ENCODE measurements around the gene CNTD1. TPM values are rescaled to one million over a fixed set of nuclear protein-coding genes. Genes with fewer than 3 reads are reported as not detected.
A peak's percentile ranks its signal among the peaks of the same experiment; 100 is the strongest.
"Not testable (repeated sequence)": the region's sequence is repeated elsewhere in the genome, so short reads cannot be mapped to it uniquely, and the experiment has no call there.

CNTD1 gene
- total RNA-seq: 0.05 TPM in 1 of 2 replicates, not detected in the other

GRCh38 chr17:42798383-42799380, at the start of gene CNTD1, which contains the start of gene COA3:
Gene CNTD1 (plus strand): TSS chr17:42798861. CDS start chr17:42799068, 207 bp downstream.
Gene COA3 (minus strand): TSS chr17:42798704. CDS start chr17:42798681, 23 bp downstream.
- peak; percentile 55 for DNase-seq (ENCODE audit: low read depth)

DNA sequence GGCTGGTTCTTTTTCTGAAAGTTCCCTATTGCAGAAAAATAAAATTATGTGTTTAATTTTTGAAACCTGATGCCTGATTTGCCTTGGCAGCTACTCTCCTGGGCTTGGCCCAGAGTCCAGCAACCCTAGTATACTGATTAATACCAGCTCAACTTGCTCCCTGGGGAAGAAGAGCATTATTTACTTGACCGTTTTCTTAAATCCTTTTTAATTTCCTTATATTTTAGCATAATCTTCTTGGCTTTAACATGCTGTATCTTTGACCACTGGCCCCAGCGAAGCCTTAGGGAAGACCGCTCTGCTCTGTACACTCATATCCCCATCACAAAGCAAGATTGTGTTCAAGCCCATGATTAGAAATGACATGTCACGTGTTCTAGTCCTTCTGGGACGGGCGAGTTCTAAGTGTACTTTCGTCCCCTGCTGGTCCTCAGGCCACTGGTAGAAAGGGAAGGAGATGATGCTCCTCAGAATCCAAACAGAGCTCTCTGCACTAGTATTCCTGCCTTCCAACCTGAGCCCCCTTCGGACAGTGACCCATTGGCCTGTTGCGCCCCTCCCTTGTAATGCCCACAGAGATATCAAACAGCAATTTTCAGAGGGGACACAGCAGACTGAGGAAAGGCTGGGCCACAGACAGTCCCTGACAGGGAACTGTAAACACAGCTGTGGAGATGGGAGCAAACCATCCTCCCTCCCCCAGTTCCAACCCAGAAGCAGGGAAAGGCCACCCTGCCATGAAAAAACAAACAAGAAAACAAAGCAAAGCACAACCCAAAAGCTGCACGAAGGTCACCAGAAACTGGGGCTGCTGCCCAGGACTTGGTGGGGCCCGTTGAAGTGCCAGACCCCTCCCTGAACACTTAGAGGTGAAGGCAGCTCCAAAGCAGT, 49.5 kb upstream of the CNTD1 start:
- no peak for DNase-seq (ENCODE audit: low read depth)

DNA sequence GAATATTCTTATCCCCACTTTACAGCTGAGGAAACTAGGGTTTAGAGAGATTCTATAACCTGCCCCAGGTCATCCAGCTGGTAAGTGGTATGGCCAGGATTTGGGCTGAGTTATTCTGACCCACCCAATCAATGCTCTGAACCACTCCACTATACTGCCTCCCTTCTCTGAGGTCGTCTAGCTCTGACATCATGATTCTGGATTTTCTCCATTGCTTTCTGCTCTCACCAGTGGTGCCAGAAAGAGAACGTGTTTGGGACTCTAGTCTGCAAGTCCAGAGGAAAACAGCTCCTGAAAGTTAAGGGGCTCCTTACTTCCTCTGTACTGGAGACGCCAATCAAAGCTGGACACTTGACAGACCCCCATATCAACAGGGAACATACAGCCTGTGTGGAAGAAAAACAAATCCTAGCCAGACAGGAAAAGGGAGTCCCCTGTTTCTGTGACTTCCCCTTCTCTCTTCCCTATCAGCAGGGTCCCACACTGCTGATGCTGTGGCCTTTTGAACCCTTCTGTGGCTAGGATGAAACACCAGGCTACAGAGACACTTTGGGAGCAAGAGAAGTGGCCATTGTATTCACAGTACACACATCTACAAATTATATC, 47.8 kb upstream of the CNTD1 start:
- DNase-seq (ENCODE audit: low read depth): no peak

- no peak for DNase-seq (ENCODE audit: low read depth)
These were observed 47.0 kb upstream of the CNTD1 start for GRCh38 chr17:42751628-42752027.

DNA sequence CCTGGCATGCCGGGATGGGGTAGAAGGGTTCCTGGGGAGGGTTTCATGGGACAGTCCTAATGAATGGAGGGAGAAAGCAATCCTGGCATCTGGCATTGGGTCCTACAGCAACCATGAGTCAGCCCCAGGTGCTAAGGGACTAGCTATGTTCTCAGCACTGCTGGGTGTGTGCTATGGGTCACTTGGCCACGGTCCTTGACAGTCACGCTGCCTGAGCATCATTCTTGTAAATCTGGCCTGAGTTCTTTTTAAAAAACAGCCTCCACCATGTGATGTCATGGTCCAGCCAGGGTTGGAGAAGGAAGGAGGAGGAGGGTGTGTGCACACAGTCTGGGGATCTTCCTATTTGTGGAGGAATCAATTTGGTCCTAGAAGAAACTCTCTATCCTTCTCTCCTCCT, 43.9 kb upstream of the CNTD1 start:
- peak; percentile 92 for DNase-seq (ENCODE audit: low read depth)

DNA sequence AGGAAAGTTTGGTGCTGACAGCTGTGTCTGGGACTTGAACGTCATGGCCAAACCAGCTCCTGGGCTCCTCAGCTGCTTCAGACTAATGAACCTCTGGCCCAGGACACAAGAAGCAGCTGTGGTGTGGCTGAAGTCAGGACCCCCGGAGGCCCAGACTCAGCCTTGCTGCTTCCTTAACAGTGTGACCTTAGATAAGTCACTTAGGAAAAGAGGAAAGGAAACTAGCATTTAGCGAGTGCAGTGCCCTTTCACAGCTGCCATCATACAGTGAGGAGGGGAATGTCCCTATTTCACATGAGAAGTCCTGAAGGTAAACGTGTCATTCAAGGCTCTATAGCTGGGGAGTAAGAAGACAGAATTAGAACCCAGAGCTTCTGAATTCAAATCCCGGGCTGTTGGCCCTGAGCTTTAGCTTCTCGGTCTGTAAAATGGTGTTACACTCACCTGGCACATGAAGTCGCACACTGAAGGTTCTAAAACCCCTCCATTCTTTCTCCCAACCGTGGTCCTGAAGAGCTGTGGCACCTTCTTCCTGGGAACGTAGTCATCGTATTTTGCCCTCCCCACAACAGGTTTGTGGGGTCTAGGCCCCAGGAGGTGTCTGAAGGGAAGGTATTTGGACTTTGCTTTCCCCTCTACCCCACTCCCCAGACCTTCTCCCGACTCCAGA, 38.5 kb upstream of the CNTD1 start:
- DNase-seq (ENCODE audit: low read depth): no peak

GRCh38 chr17:42760652-42761581, 37.7 kb upstream of the CNTD1 start, which contains the start of gene RAMP2:
Gene RAMP2 (plus strand): TSS chr17:42761227. CDS start chr17:42761262, 35 bp downstream.
- DNase-seq (ENCODE audit: low read depth): no peak

GRCh38 chr17:42761638-42762037, 37.0 kb upstream of the CNTD1 start:
- DNase-seq (ENCODE audit: low read depth): no peak

DNA sequence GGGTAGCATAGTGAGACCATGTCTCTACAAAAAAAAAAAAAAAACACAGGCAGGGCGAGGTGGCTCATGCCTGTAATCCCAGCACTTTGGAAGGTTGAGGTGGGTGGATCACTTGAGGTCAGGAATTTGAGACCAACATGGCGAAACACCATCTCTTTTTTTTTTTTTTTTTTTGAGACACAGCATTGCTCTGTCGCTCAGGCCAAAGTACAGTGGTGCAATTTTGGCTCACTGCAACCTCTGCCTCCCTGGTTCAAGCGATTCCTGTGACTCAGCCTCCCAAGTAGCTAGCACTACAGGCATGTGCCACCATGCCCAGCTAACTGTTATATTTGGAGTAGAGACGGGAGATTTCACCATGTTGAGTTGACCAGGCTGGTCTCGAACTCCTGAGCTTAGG, 32.5 kb upstream of the CNTD1 start:
- peak; percentile 32 for DNase-seq (ENCODE audit: low read depth)

GRCh38 chr17:42767512-42767911, 31.1 kb upstream of the CNTD1 start:
- DNase-seq (ENCODE audit: low read depth): no peak

DNA sequence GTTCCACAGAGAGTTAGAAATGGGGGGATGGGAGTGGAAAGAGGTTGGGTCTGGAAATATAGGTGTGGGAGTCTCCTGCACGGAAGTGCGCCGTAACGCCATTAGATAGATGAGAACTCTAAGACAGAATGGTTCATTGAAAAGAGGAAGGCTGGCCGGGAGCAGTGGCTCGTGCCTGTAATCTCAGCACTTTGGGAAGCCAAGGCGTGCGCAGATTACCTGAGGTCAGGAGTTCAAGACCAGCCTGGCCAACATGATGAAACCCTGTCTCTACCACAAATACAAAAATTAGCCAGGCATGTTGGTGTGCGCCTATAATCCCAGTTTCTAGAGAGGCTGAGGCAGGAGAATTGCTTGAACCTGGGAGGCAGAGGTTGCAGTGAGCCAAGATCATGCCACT, 30.7 kb upstream of the CNTD1 start:
- not testable (repeated sequence) for DNase-seq (ENCODE audit: low read depth)

- not testable (repeated sequence) for DNase-seq (ENCODE audit: low read depth)
These were observed 28.7 kb upstream of the CNTD1 start for GRCh38 chr17:42769964-42770363.

- DNase-seq (ENCODE audit: low read depth): no peak
These were observed 25.7 kb upstream of the CNTD1 start for GRCh38 chr17:42772945-42773289.

DNA sequence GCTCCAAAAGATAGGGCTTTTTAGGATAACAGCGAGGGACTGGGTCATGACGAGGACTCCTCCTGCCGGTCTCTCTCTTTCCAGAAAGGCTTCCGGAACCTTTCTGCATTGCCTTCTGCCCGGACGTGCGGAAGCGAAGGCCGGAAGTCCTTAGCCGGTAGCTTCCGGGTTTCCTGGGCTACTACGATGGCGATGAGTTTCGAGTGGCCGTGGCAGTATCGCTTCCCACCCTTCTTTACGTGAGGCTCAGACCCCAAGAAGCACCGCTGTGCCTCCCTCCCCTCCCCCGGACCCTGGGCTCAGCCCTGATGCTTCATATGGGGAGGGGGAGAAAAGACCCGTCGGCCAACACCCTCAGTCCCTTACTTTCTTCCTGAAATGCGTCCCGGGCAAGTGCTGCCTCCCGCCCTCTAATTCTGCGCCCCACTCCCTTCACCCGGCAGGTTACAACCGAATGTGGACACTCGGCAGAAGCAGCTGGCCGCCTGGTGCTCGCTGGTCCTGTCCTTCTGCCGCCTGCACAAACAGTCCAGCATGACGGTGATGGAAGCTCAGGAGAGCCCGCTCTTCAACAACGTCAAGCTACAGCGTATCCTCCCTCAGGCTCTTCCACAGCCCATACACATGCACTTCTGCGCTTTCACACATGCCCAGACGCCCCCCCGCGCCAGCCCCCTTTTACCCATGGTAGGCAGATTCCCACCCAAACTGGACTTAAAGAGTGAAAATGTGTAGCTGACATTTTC, 25.2 kb upstream of the CNTD1 start, which contains the start of gene VPS25:
TSS of gene VPS25 (plus strand) at position 160 of the 746 bp plus-strand sequence. CDS start at position 187, 27 bp downstream.
- peak; percentile 71 for DNase-seq (ENCODE audit: low read depth)

GRCh38 chr17:42774066-42774745, 24.5 kb upstream of the CNTD1 start:
- DNase-seq (ENCODE audit: low read depth): peak; percentile 79

GRCh38 chr17:42775534-42776098, 23.0 kb upstream of the CNTD1 start:
- peak; percentile 45 for DNase-seq (ENCODE audit: low read depth)

DNA sequence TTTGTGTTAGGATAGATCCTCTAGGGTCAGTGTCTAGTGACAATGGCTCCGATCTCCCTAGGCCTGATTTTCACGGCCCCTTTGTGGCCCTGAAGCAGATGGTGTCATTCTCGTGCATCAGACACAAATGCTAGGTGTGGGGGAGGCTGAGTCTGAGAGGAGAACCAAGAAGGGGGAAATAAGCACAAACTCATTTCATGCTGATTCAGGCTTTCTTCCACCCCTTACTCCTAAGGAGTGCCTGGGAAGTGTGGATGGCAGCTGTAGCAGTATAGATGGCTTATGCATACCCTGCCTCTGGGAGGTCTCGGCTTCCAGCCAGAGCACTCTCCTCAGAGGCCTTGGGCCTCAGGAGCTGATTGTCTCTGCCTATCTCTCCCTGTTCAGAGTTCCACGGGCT, 20.1 kb upstream of the CNTD1 start:
- DNase-seq (ENCODE audit: low read depth): no peak

DNA sequence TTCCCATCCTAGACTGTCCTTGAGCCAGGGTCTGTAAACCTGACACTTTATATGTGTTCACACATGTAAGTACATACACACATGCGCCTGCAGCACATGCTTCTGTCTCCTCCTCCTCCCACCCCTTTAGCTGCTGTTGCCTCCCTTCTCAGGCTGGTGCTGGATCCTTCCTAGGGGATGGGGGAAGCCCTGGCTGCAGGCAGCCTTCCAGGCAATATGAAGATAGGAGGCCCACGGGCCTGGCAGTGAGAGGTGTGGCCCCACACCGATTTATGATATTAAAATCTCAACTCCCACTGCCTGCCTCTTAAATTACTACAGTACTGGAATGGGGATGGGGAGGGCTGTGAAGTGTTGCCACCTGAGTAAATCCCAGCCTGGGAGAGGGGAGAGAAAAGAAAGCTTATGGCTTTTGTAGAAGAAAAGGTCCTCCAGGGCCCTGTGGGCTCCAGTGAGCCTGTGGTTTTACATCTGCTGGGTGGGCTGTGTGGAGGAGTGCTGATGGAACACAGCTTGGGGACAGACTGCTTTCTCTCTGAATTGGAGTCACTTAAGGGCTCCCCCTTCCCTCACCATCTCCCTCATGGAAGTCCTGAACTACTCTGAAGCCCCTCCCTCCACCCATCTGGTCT, 19.2 kb upstream of the CNTD1 start:
- DNase-seq (ENCODE audit: low read depth): no peak
